Measurements from ENCODE around the gene ZNF532. TPM values are rescaled to one million over a fixed set of nuclear protein-coding genes. Genes with fewer than 3 reads are reported as not detected.

Gene ZNF532
- total RNA-seq, 2 donors from 2014 or later: 12.9 to 17.7 TPM

GRCh38 chr18:58928386-58928785 lies 63.7 kb downstream of the ZNF532 start:
- Mint-ChIP-seq H3K4me3 (no peak overlapping the region), H3K27me3 (peaks cover 30% of the 10 kb centered on the region), H3K4me1 (no peaks in the 10 kb centered on the region), H3K27ac (peak overlapping the region; percentile 59), H3K36me3 (ENCODE audit: low read depth) (no peaks in the 10 kb centered on the region)
- DNase-seq: no peak
- no peaks in the 10 kb centered on the region for H3K9me3 ChIP-seq (ENCODE audit: control insufficient read depth, low read length, poor library complexity, severe bottlenecking)
- ATAC-seq: no peak

- Mint-ChIP-seq H3K27me3 (peaks cover 29% of the 10 kb centered on the region), H3K27ac (no peak overlapping the region), H3K4me1 (no peaks in the 10 kb centered on the region), H3K36me3 (ENCODE audit: low read depth) (no peaks in the 10 kb centered on the region), H3K4me3 (no peak overlapping the region)
- DNase-seq (no peak), ATAC-seq (no peak)
- H3K9me3 ChIP-seq (ENCODE audit: control insufficient read depth, low read length, poor library complexity, severe bottlenecking): no peaks in the 10 kb centered on the region
Measured at GRCh38 chr18:58929206-58929605, 64.5 kb downstream of the ZNF532 start.

- no peak for ATAC-seq
- Mint-ChIP-seq H3K27ac (no peak overlapping the region), H3K4me3 (no peak overlapping the region), H3K4me1 (no peaks in the 10 kb centered on the region), H3K27me3 (peaks cover 24% of the 10 kb centered on the region), H3K36me3 (ENCODE audit: low read depth) (peaks cover 3% of the 10 kb centered on the region)
- DNase-seq: no peak
- H3K9me3 ChIP-seq (ENCODE audit: control insufficient read depth, low read length, poor library complexity, severe bottlenecking): no peaks in the 10 kb centered on the region
Measured at GRCh38 chr18:58934356-58934755, 69.7 kb downstream of the ZNF532 start.

- no peak for ATAC-seq
- H3K4me3 Mint-ChIP-seq: no peak overlapping the region
Measured at GRCh38 chr18:58934933-58935577, 70.4 kb downstream of the ZNF532 start.

GRCh38 chr18:58937071-58937886 lies 72.6 kb downstream of the ZNF532 start:
- peaks cover 20% of the 10 kb centered on the region for H3K27me3 Mint-ChIP-seq
- DNase-seq (no peak), ATAC-seq (no peak)
- H3K9me3 ChIP-seq (ENCODE audit: control insufficient read depth, low read length, poor library complexity, severe bottlenecking): no peaks in the 10 kb centered on the region
- peaks cover 3% of the 10 kb centered on the region for H3K36me3 Mint-ChIP-seq (ENCODE audit: low read depth)
- no peak overlapping the region for H3K4me3 Mint-ChIP-seq
- H3K27ac Mint-ChIP-seq: no peak overlapping the region
- peaks cover 5% of the 10 kb centered on the region for H3K4me1 Mint-ChIP-seq

More at GRCh38 chr18:58934933-58935577, 70.4 kb downstream of the ZNF532 start:
- no peak for DNase-seq
- no peak overlapping the region for H3K27ac Mint-ChIP-seq
- H3K36me3 Mint-ChIP-seq (ENCODE audit: low read depth): peaks cover 3% of the 10 kb centered on the region
- H3K4me1 Mint-ChIP-seq: no peaks in the 10 kb centered on the region
- H3K27me3 Mint-ChIP-seq: peaks cover 18% of the 10 kb centered on the region
- no peaks in the 10 kb centered on the region for H3K9me3 ChIP-seq (ENCODE audit: control insufficient read depth, low read length, poor library complexity, severe bottlenecking)

GRCh38 chr18:58937887-58938267 lies 73.2 kb downstream of the ZNF532 start:
- H3K36me3 Mint-ChIP-seq (ENCODE audit: low read depth): peaks cover 3% of the 10 kb centered on the region
- no peak for DNase-seq
- H3K27ac Mint-ChIP-seq: no peak overlapping the region
- H3K9me3 ChIP-seq (ENCODE audit: control insufficient read depth, low read length, poor library complexity, severe bottlenecking): no peaks in the 10 kb centered on the region
- ATAC-seq: no peak
- peaks cover 20% of the 10 kb centered on the region for H3K27me3 Mint-ChIP-seq
- H3K4me3 Mint-ChIP-seq: no peak overlapping the region
- peaks cover 5% of the 10 kb centered on the region for H3K4me1 Mint-ChIP-seq

GRCh38 chr18:58941426-58942099 lies 76.9 kb downstream of the ZNF532 start:
- Mint-ChIP-seq H3K4me3 (no peak overlapping the region), H3K27ac (no peak overlapping the region), H3K4me1 (peaks cover 5% of the 10 kb centered on the region), H3K27me3 (peaks cover 31% of the 10 kb centered on the region), H3K36me3 (ENCODE audit: low read depth) (peaks cover 7% of the 10 kb centered on the region)
- DNase-seq (no peak), ATAC-seq (no peak)
- no peaks in the 10 kb centered on the region for H3K9me3 ChIP-seq (ENCODE audit: control insufficient read depth, low read length, poor library complexity, severe bottlenecking)

- peaks cover 4% of the 10 kb centered on the region for H3K36me3 Mint-ChIP-seq (ENCODE audit: low read depth)
- peaks cover 6% of the 10 kb centered on the region for H3K4me1 Mint-ChIP-seq
- no peak for ATAC-seq
- no peak for DNase-seq
- H3K9me3 ChIP-seq (ENCODE audit: control insufficient read depth, low read length, poor library complexity, severe bottlenecking): no peaks in the 10 kb centered on the region
- no peak overlapping the region for H3K27ac Mint-ChIP-seq
- peaks cover 21% of the 10 kb centered on the region for H3K27me3 Mint-ChIP-seq
- no peak overlapping the region for H3K4me3 Mint-ChIP-seq
Measured at GRCh38 chr18:58943896-58944295, 79.2 kb downstream of the ZNF532 start.

GRCh38 chr18:58947136-58947732 lies 82.6 kb downstream of the ZNF532 start:
- peaks cover 4% of the 10 kb centered on the region for H3K36me3 Mint-ChIP-seq (ENCODE audit: low read depth)
- DNase-seq (no peak), ATAC-seq (no peak)
- H3K27ac Mint-ChIP-seq: no peak overlapping the region
- peaks cover 16% of the 10 kb centered on the region for H3K27me3 Mint-ChIP-seq
- H3K9me3 ChIP-seq (ENCODE audit: control insufficient read depth, low read length, poor library complexity, severe bottlenecking): no peaks in the 10 kb centered on the region
- H3K4me1 Mint-ChIP-seq: peaks cover 2% of the 10 kb centered on the region
- H3K4me3 Mint-ChIP-seq: no peak overlapping the region

- H3K4me1 Mint-ChIP-seq: peaks cover 2% of the 10 kb centered on the region
- no peak for ATAC-seq
- no peak overlapping the region for H3K4me3 Mint-ChIP-seq
- peaks cover 2% of the 10 kb centered on the region for H3K36me3 Mint-ChIP-seq (ENCODE audit: low read depth)
- no peaks in the 10 kb centered on the region for H3K9me3 ChIP-seq (ENCODE audit: control insufficient read depth, low read length, poor library complexity, severe bottlenecking)
- DNase-seq: no peak
- peaks cover 9% of the 10 kb centered on the region for H3K27me3 Mint-ChIP-seq
- H3K27ac Mint-ChIP-seq: no peak overlapping the region
Measured at GRCh38 chr18:58949031-58949430, 84.4 kb downstream of the ZNF532 start.

GRCh38 chr18:58951986-58952702 lies 87.5 kb downstream of the ZNF532 start:
- Mint-ChIP-seq H3K27me3 (no peaks in the 10 kb centered on the region), H3K4me1 (peaks cover 1% of the 10 kb centered on the region), H3K27ac (no peak overlapping the region), H3K36me3 (ENCODE audit: low read depth) (no peaks in the 10 kb centered on the region), H3K4me3 (no peak overlapping the region)
- no peak for ATAC-seq
- DNase-seq: no peak
- H3K9me3 ChIP-seq (ENCODE audit: control insufficient read depth, low read length, poor library complexity, severe bottlenecking): no peaks in the 10 kb centered on the region

- DNase-seq (no peak), ATAC-seq (no peak)
- H3K9me3 ChIP-seq (ENCODE audit: control insufficient read depth, low read length, poor library complexity, severe bottlenecking): no peaks in the 10 kb centered on the region
- H3K4me1 Mint-ChIP-seq: no peaks in the 10 kb centered on the region
- no peak overlapping the region for H3K4me3 Mint-ChIP-seq
- no peaks in the 10 kb centered on the region for H3K27me3 Mint-ChIP-seq
- H3K27ac Mint-ChIP-seq: no peak overlapping the region
- H3K36me3 Mint-ChIP-seq (ENCODE audit: low read depth): no peaks in the 10 kb centered on the region
Measured at GRCh38 chr18:58952858-58953257, 88.2 kb downstream of the ZNF532 start.

- DNase-seq (no peak), ATAC-seq (no peak)
- H3K27ac Mint-ChIP-seq: no peak overlapping the region
- no peak overlapping the region for H3K4me3 Mint-ChIP-seq
- no peaks in the 10 kb centered on the region for H3K4me1 Mint-ChIP-seq
- no peaks in the 10 kb centered on the region for H3K36me3 Mint-ChIP-seq (ENCODE audit: low read depth)
- H3K9me3 ChIP-seq (ENCODE audit: control insufficient read depth, low read length, poor library complexity, severe bottlenecking): no peaks in the 10 kb centered on the region
- no peaks in the 10 kb centered on the region for H3K27me3 Mint-ChIP-seq
Measured at GRCh38 chr18:58953627-58954026, 89.0 kb downstream of the ZNF532 start.
